HepG2 (cell line): ENCODE data around the gene FCN3. TPM values are rescaled to one million over a fixed set of nuclear protein-coding genes. Genes with fewer than 3 reads are reported as not detected.

ENCODE experiments used
- LCORL ChIP-seq, 2 experiments: fragments of 450-650 bp in 1 of 2; sonication (generic) in 1 of 2; formaldehyde crosslinking in 1 of 2; IDR thresholded peaks; 2 replicates each; pipeline versions ENCODE4 v1.5.0 to v1.6.1; 2017 to 2020; ENCODE audit warnings: antibody characterized with exemption in 1 of 2, missing genetic modification reagents in 1 of 2
- MEF2D ChIP-seq: sonication (generic); formaldehyde crosslinking; IDR thresholded peaks from 2 replicates; pipeline ENCODE4 v1.5.1; 2020; ENCODE audit warnings: mild to moderate bottlenecking, missing genetic modification reagents
- NFE2L1 ChIP-seq: sonication (generic); formaldehyde crosslinking; IDR thresholded peaks from 2 replicates; pipeline ENCODE4 v1.4.0; 2020; ENCODE audit warnings: missing genetic modification reagents, mild to moderate bottlenecking, borderline replicate concordance
- POLR2A ChIP-seq, 2 experiments: IDR thresholded peaks; 2 replicates each; pipeline ENCODE4 v1.6.1; 2011; ENCODE audit warnings: low read depth in 2 of 2, low read length in 2 of 2, mild to moderate bottlenecking in 1 of 2, moderate library complexity in 1 of 2; ENCODE audit not compliant: insufficient read depth in 1 of 2
- SIX1 ChIP-seq: sonication (generic); formaldehyde crosslinking; IDR thresholded peaks from 2 replicates; pipeline ENCODE4 v1.4.0; 2020; ENCODE audit warnings: missing genetic modification reagents, borderline replicate concordance
- SMC3 ChIP-seq: IDR thresholded peaks from 2 replicates; pipeline ENCODE4 v1.6.1; 2011; ENCODE audit warnings: low read length, improper control_type of control experiment
- SNAPC2 ChIP-seq: sonication (generic); formaldehyde crosslinking; IDR thresholded peaks from 2 replicates; pipeline ENCODE4 v1.8.1; 2022; ENCODE audit warnings: mild to moderate bottlenecking, missing genetic modification reagents
- SP4 ChIP-seq: sonication (generic); formaldehyde crosslinking; IDR thresholded peaks from 2 replicates; pipeline ENCODE4 v1.8.1; 2023; ENCODE audit warnings: mild to moderate bottlenecking, missing genetic modification reagents
- TGIF2 ChIP-seq: IDR thresholded peaks from 2 replicates; pipeline ENCODE4 v1.6.1; 2016; ENCODE audit warnings: control low read depth, missing compliant biosample characterization
- ZBTB33 ChIP-seq: sonication (generic); formaldehyde crosslinking; IDR thresholded peaks from 2 replicates; pipeline ENCODE4 v1.4.0; 2020; ENCODE audit warnings: missing genetic modification reagents
- ZFX ChIP-seq: sonication (generic); formaldehyde crosslinking; IDR thresholded peaks from 2 replicates; pipeline ENCODE4 v1.4.0; 2020; ENCODE audit warnings: mild to moderate bottlenecking, low read depth, missing genetic modification reagents, moderate library complexity
- ZNF605 ChIP-seq: sonication (generic); formaldehyde crosslinking; IDR thresholded peaks from 2 replicates; pipeline ENCODE4 v1.8.0; 2022; ENCODE audit warnings: mild to moderate bottlenecking, missing genetic modification reagents
- ZNF83 ChIP-seq: sonication (generic); formaldehyde crosslinking; IDR thresholded peaks from 2 replicates; pipeline ENCODE4 v1.4.0; 2020; ENCODE audit warnings: missing genetic modification reagents, mild to moderate bottlenecking, borderline replicate concordance
- polyA plus RNA-seq, 8 experiments: library from polyadenylated mRNA; depleted of rRNA in 3 of 8; stranded (reverse) in 7 of 8; unstranded in 1 of 8; fragments of >200 nt; fragmentation: Illumina TruSeq in 4 of 8; extraction: Trizol in 4 of 8; gene quantifications; 2 replicates each; pipeline versions ENCODE4 v1.2.1 to v1.2.3, GENCODE V29; 2011 to 2016; ENCODE audit warnings: low read depth in 4 of 8, missing spikeins in 1 of 8, mixed read lengths in 1 of 8; ENCODE audit not compliant: insufficient read depth in 1 of 8
- total RNA-seq, 5 experiments: library from RNA; depleted of rRNA; stranded (reverse); fragments of >200 nt; fragmentation: Illumina TruSeq; extraction: Trizol; gene quantifications; 2 replicates each; pipeline ENCODE4 v1.2.3, GENCODE V29; 2016; ENCODE audit warnings: low read depth in 1 of 5
- TF ChIP-seq, protein P1 (sequence below), 2 experiments: sonication (generic) in 1 of 2; formaldehyde crosslinking in 1 of 2; IDR thresholded peaks; 2 replicates each; pipeline versions ENCODE4 v1.6.1 to v1.9.0; 2014 to 2022; ENCODE audit warnings: antibody characterized with exemption in 1 of 2, borderline replicate concordance in 1 of 2, inconsistent platforms in 1 of 2, low read depth in 1 of 2, missing genetic modification reagents in 1 of 2
- TF ChIP-seq, protein P2 (sequence below): IDR thresholded peaks from 2 replicates; pipeline ENCODE4 v1.6.1; 2018; ENCODE audit warnings: missing genetic modification reagents
- TF ChIP-seq, protein P3 (sequence below): sonication (generic); formaldehyde crosslinking; IDR thresholded peaks from 2 replicates; pipeline ENCODE4 v1.4.0; 2020; ENCODE audit warnings: missing genetic modification reagents

Gene FCN3
- total and polyA plus RNA-seq, 2 of the 13 experiments (the other 11 are each of a cell fraction or from before 2014, with no cell fraction given): not detected

DNA sequence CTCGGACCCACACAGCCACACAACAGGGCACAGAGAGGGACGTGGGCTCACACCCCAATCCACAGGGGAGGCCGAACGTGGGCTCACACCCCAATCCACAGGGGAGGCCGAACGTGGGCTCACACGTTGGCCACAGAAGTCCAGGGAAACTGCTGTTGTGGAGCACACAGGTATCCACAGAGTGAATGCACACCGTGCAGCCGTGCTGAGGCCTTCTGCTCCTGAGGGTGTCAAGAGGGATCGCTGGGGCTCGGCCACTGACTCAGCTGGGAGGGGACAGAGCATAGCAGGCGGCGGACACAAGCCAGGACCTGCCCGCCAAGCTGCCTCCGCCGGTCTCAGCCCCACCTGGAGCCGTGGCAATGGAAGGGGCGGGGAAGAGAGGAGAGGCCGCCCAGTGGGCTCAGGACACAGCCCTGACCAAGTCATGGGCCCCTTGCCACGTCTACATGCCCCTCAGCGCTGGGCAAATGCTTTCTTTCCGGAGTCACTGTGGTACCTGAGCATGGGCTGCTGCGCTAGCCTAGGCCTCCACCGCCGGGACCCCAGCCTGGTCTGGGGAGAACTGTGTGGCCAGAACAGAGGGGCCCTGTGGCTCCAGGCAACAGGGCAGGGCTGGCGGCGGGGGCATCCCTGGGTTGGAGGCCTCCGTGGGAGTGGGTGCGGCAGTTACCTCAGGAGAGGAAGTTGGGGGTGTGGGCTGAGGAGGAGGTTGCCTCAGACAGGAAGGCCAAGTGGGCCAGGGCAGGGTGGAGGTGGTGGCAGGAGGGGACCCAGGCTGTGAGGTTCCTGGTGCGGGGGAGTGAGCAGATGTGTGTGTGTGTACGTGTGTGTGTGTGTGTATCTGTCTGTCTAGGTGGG, 31.6 kb downstream of the FCN3 start (continued):
- TF ChIP-seq, protein P1, sequence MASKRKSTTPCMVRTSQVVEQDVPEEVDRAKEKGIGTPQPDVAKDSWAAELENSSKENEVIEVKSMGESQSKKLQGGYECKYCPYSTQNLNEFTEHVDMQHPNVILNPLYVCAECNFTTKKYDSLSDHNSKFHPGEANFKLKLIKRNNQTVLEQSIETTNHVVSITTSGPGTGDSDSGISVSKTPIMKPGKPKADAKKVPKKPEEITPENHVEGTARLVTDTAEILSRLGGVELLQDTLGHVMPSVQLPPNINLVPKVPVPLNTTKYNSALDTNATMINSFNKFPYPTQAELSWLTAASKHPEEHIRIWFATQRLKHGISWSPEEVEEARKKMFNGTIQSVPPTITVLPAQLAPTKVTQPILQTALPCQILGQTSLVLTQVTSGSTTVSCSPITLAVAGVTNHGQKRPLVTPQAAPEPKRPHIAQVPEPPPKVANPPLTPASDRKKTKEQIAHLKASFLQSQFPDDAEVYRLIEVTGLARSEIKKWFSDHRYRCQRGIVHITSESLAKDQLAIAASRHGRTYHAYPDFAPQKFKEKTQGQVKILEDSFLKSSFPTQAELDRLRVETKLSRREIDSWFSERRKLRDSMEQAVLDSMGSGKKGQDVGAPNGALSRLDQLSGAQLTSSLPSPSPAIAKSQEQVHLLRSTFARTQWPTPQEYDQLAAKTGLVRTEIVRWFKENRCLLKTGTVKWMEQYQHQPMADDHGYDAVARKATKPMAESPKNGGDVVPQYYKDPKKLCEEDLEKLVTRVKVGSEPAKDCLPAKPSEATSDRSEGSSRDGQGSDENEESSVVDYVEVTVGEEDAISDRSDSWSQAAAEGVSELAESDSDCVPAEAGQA (IDR thresholded peaks at IDR 0.05; ENCODE audit: low read depth): no peak
- TF ChIP-seq, protein P1 (CRISPR knock-in tag; IDR thresholded peaks at IDR 0.05; ENCODE audit: borderline replicate concordance): no peak
- TF ChIP-seq, protein P2, sequence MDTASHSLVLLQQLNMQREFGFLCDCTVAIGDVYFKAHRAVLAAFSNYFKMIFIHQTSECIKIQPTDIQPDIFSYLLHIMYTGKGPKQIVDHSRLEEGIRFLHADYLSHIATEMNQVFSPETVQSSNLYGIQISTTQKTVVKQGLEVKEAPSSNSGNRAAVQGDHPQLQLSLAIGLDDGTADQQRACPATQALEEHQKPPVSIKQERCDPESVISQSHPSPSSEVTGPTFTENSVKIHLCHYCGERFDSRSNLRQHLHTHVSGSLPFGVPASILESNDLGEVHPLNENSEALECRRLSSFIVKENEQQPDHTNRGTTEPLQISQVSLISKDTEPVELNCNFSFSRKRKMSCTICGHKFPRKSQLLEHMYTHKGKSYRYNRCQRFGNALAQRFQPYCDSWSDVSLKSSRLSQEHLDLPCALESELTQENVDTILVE (CRISPR knock-in tag): no peak
- no peak for TF ChIP-seq SMC3
- no peak for TF ChIP-seq ZBTB33 (CRISPR knock-in tag)
- TF ChIP-seq NFE2L1 (CRISPR knock-in tag): no peak
- peak; percentile 49; the same call in 1 of the 2 replicates for TF ChIP-seq ZNF605 (CRISPR knock-in tag)
- TF ChIP-seq ZNF83 (CRISPR knock-in tag): 0 out of 2 replicates have a peak, but pooled peaks have one; percentile 9
- no peak for TF ChIP-seq TGIF2 (CRISPR knock-in tag)
- no peak for TF ChIP-seq LCORL (IDR thresholded peaks at IDR 0.05)
- TF ChIP-seq LCORL (CRISPR knock-in tag; IDR thresholded peaks at IDR 0.05): no peak
- TF ChIP-seq, protein P3, sequence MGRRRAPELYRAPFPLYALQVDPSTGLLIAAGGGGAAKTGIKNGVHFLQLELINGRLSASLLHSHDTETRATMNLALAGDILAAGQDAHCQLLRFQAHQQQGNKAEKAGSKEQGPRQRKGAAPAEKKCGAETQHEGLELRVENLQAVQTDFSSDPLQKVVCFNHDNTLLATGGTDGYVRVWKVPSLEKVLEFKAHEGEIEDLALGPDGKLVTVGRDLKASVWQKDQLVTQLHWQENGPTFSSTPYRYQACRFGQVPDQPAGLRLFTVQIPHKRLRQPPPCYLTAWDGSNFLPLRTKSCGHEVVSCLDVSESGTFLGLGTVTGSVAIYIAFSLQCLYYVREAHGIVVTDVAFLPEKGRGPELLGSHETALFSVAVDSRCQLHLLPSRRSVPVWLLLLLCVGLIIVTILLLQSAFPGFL (CRISPR knock-in tag): no peak
- TF ChIP-seq MEF2D (CRISPR knock-in tag): no peak
- TF ChIP-seq SIX1 (CRISPR knock-in tag): no peak
- TF ChIP-seq SNAPC2: peak; percentile 68; the same call in 1 of the 2 replicates
- TF ChIP-seq POLR2A (IDR thresholded peaks at IDR 0.05; ENCODE audit: insufficient read depth in 1 of 2, low read depth in 2 of 2, low read length in 2 of 2): peak in 1 of 2 experiments; percentile 51; a peak in 2 of 4 replicates
- peak; percentile 89 for TF ChIP-seq ZFX
- 0 out of 2 replicates have a peak, but pooled peaks have one; percentile 41 for TF ChIP-seq SP4
